ENCODE measurements around the gene UHRF2.

DNA sequence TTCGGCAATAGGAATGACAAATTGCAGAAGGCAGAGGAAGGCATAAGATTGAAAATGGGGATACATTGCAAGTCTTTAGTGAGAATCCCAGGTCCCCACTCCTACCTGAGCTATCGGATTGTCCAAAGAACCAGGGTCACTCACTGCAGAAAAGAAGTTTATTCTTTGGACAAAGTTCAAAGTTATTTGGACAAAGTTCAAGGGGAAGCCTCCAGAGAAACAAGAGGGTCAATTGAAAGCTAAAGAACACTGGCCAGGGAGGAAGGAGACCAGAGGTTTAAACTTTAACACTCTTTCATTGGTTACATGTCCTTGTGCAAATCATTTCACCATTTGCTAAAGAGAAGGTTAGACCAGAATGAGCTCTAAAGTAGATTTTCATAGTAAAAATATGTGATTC, 5.2 kb upstream of the UHRF2 start:
- TF ChIP-seq POLR2AphosphoS5 (IDR thresholded peaks at IDR 0.05) (no peak), CTCF (IDR thresholded peaks at IDR 0.05) (no peak), POLR2A (IDR thresholded peaks at IDR 0.05) (no peak), EP300 (IDR thresholded peaks at IDR 0.05) (no peak)

All from upper lobe of left lung (tissue), 4 donors.